Nephron (organoid): ENCODE data around the gene UXS1.
"Not testable (repeated sequence)": the region's sequence is repeated elsewhere in the genome, so short reads cannot be mapped to it uniquely, and the experiment has no call there.

Experiments
- H3K27ac Mint-ChIP-seq, 3 experiments: 2 replicates each; pipeline ENCODE4 v1.8.0; 2020; ENCODE audit warnings: mixed read lengths in 3 of 3, mild to moderate bottlenecking in 2 of 3, moderate library complexity in 1 of 3
- H3K27me3 Mint-ChIP-seq: 2 replicates; pipeline ENCODE4 v1.8.0; 2021; ENCODE audit warnings: low read depth, mild to moderate bottlenecking, moderate library complexity, mixed read lengths
- H3K36me3 Mint-ChIP-seq: 2 replicates; pipeline ENCODE4 v1.8.0; 2020; ENCODE audit warnings: low read depth, mixed read lengths
- H3K4me1 Mint-ChIP-seq: 2 replicates; pipeline ENCODE4 v1.8.0; 2020; ENCODE audit warnings: mixed read lengths
- H3K4me3 Mint-ChIP-seq, 3 experiments: 2 replicates each; pipeline ENCODE4 v1.8.0; 2020; ENCODE audit warnings: mild to moderate bottlenecking in 3 of 3, mixed read lengths in 3 of 3, moderate library complexity in 2 of 3
- H3K9me3 Mint-ChIP-seq: 2 replicates; pipeline ENCODE4 v1.8.0; 2020; ENCODE audit warnings: mixed read lengths
- TF ChIP-seq, protein P1 (sequence below), 3 experiments: fragments of 200-600 bp; sonication (generic); IDR thresholded peaks; one replicate each; pipeline ENCODE4 v1.5.0; 2021; ENCODE audit warnings: antibody characterized with exemption in 3 of 3; ENCODE audit not compliant: unreplicated experiment in 3 of 3

UXS1 gene

DNA sequence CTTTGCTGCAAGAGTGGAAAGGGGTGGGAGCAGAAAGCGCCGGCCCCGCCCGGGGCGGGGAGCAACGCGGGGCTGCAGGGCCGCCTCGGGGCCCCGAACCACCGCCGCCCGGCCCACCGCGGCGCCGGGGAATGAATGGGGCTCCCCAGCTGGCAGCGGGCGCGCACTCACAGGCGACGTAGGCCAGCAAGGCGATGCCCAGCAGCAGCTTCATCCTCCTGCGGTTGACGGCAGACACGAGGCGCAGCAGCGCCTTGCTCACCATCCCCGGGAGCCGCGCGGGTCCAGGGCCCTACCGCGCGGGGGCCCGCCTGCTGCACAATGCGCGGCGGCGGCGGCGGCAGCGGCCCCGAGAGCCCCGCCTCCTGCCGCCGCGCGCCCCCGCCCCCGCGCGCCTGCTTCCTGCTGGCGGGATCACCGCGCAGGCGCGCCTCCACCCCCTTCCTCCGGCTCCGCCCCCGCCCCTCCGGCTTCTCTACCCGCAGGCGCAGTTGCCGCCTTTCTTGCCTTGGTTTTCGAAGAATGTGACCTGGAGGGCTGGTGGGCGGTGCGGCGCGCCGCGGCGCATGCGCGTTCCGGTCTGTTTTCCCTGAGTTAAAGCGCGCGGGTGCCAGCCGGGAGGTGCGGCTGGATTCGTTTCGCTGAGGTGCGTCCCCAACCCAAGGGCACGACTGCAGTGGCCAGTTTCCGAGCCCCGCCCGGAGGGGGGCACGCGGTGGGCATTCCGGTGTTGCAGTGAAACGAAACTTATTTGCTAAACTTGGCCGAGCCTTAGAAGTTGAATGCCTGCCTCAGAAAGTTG lies at the start of gene UXS1:
TSS of gene UXS1 (minus strand) at position 325 of the 802 bp plus-strand sequence. CDS start at position 265, 60 bp downstream.
- Mint-ChIP-seq H3K9me3 (no peaks in the 10 kb centered on the region), H3K4me1 (peaks cover 55% of the 10 kb centered on the region), H3K27ac (peak within 1 kb of the TSS; percentile 49 to 80 (median 78)), H3K36me3 (no peaks in the 10 kb centered on the region), H3K4me3 (peak within 1 kb of the TSS; percentile 87 to 89 (median 88)), H3K27me3 (peaks cover 8% of the 10 kb centered on the region)
- TF ChIP-seq, protein P1, sequence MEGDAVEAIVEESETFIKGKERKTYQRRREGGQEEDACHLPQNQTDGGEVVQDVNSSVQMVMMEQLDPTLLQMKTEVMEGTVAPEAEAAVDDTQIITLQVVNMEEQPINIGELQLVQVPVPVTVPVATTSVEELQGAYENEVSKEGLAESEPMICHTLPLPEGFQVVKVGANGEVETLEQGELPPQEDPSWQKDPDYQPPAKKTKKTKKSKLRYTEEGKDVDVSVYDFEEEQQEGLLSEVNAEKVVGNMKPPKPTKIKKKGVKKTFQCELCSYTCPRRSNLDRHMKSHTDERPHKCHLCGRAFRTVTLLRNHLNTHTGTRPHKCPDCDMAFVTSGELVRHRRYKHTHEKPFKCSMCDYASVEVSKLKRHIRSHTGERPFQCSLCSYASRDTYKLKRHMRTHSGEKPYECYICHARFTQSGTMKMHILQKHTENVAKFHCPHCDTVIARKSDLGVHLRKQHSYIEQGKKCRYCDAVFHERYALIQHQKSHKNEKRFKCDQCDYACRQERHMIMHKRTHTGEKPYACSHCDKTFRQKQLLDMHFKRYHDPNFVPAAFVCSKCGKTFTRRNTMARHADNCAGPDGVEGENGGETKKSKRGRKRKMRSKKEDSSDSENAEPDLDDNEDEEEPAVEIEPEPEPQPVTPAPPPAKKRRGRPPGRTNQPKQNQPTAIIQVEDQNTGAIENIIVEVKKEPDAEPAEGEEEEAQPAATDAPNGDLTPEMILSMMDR (IDR thresholded peaks at IDR 0.05; ENCODE audit: unreplicated experiment in 3 of 3): no peak

DNA sequence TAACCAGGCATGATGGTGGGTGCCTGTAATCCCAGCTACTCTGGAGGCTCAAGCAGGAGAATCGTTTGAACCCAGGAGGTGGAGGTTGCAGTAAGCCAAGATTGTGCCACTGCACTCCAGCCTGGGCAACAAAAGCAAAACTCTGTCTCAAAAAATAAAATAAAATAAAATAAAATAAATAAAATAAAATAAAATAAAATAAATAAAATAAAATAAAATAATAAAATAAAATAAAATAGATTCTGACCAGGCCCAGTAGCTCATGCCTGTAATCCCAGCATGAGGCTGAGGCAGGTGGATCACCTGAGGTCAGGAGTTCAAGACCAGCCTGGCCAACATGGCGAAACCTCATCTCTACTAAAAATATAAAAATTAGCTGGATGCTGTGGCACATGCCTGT lies 45.4 kb upstream of the UXS1 start:
- H3K27me3 Mint-ChIP-seq, H3K4me3 Mint-ChIP-seq, H3K36me3 Mint-ChIP-seq, H3K27ac Mint-ChIP-seq, H3K4me1 Mint-ChIP-seq: not testable (repeated sequence)
- H3K9me3 Mint-ChIP-seq: peaks cover 24% of the 10 kb centered on the region

DNA sequence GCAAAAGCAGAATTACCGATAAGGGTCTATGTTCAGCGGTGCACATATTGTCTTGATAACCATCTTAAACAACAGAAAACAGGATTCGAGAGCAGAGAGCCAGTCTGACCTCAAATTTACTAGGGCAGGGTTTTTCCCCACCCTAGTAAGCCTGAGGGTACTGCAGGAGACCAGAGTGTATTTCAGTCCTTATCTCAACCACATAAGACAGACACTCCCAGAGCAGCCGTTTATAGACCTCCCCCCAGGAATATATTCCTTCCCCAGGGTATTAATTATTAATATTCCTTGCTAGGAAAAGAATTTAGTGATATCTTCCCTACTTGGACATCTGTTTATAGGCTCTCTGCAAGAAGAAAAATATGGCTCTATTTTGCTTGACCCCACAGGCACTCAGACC lies 41.3 kb upstream of the UXS1 start:
- H3K4me3 Mint-ChIP-seq, H3K36me3 Mint-ChIP-seq, H3K27ac Mint-ChIP-seq, H3K4me1 Mint-ChIP-seq, H3K27me3 Mint-ChIP-seq: not testable (repeated sequence)
- peaks cover 40% of the 10 kb centered on the region for H3K9me3 Mint-ChIP-seq

DNA sequence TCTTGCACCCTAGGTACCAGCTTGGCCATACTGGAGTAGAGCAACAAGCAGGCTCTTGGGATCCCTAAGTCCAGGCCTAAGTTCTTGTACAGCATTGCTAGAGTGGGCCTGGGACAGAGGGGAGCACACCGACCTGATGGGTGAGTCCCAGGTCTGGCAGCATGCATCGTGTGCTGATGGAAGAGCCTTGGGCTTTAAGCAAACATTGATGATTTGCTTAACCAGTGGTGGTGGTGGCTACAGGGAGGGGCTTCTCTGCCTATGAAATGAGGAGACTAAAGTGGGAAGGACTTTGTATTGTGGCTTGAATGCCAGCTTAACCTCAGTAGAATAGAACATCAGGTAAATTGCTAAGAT lies 39.2 kb upstream of the UXS1 start:
- H3K27ac Mint-ChIP-seq: no peak overlapping the region
- peaks cover 9% of the 10 kb centered on the region for H3K36me3 Mint-ChIP-seq

DNA sequence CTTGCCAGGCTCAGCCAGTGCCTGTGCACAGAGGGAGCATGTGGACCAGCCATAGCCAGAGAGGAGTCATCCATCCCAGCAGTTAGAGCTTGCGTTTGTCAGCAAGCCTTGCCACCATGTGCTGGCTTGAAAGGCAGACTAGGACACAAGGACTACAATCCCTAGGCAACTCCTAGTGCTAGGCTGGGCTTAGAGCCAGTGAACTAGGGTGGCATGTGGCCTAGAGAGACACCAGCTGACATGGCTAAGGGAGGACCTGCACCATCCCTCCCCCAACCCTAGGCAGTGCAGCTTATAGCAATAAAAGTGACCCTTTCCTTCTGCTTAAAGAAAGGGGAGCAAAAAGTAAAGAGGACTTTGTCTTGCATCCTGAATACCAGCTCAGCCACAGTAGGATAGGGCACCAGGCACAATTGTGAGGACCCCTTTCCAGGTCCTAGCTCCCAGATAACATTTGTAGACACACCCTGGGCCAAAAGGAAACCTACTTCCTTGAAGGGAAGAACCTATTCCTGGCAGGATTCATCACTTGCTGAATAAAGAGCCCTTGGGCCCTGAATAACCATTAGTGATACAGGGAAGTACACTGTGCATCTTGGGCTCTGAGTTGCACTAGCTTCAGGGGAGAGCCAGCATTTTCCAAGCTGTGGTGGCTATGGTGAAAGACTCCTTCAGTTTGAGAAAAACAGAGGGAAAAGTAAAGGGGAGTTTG lies 38.7 kb upstream of the UXS1 start:
- no peak overlapping the region for H3K27ac Mint-ChIP-seq

More for the DNA sequence above, 39.2 kb upstream of the UXS1 start:
- Mint-ChIP-seq H3K9me3 (peaks cover 40% of the 10 kb centered on the region), H3K4me1 (no peaks in the 10 kb centered on the region), H3K4me3 (no peak overlapping the region), H3K27me3 (no peaks in the 10 kb centered on the region)
- TF ChIP-seq, protein P1 (IDR thresholded peaks at IDR 0.05; ENCODE audit: unreplicated experiment in 3 of 3): no peak

DNA sequence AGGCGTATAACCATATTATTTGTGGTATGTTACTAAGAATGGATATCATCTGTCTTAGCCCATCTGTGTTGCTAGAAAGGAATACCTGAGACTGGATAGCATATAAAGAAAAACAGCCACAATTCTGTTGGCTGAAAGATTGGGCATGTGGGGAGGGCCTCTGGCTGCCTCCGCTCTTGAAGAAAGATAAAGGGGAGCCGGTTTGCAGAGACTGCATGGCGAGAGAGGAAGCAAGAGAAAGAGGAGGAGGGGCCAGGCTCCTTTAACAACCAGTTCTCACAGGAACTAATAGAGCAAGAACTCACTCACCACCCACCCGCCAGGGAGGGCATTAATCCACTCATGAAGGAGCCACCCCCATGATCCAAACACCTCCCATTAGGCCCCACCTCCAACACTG lies 29.2 kb upstream of the UXS1 start:
- H3K4me3 Mint-ChIP-seq: no peak overlapping the region
- no peaks in the 10 kb centered on the region for H3K27me3 Mint-ChIP-seq
- TF ChIP-seq, protein P1 (IDR thresholded peaks at IDR 0.05; ENCODE audit: unreplicated experiment in 3 of 3): no peak
- H3K27ac Mint-ChIP-seq: no peak overlapping the region
- H3K36me3 Mint-ChIP-seq: no peaks in the 10 kb centered on the region
- no peaks in the 10 kb centered on the region for H3K4me1 Mint-ChIP-seq
- H3K9me3 Mint-ChIP-seq: no peaks in the 10 kb centered on the region

More for the DNA sequence above, 38.7 kb upstream of the UXS1 start:
- peaks cover 40% of the 10 kb centered on the region for H3K9me3 Mint-ChIP-seq
- H3K4me1 Mint-ChIP-seq: no peaks in the 10 kb centered on the region
- no peaks in the 10 kb centered on the region for H3K27me3 Mint-ChIP-seq
- TF ChIP-seq, protein P1 (IDR thresholded peaks at IDR 0.05; ENCODE audit: unreplicated experiment in 3 of 3): no peak
- H3K36me3 Mint-ChIP-seq: peaks cover 9% of the 10 kb centered on the region
- H3K4me3 Mint-ChIP-seq: no peak overlapping the region

DNA sequence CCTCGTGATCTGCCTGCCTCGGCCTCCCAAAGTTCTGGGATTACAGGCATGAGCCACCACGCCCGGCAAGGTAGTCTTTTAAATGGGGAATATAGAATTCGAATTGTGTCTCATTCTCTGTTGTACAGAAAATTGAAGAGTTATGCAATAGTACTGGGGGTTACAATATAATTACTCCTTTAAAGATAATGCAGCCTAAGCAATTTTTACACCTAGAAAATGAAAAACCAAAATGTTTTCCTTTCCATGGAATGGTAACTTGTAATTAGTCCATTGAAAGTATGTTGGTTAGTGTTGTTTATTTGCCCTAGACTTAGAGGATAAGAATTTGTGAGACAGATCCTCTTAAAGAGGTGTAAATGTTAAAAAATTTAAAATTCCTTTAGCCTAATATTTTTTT lies 28.0 kb upstream of the UXS1 start:
- H3K27ac Mint-ChIP-seq, H3K27me3 Mint-ChIP-seq, H3K36me3 Mint-ChIP-seq, H3K4me3 Mint-ChIP-seq, H3K9me3 Mint-ChIP-seq, H3K4me1 Mint-ChIP-seq: not testable (repeated sequence)
